Mucosa of rectum (tissue), 2 donors: ENCODE measurements around the gene PDGFC.

Experiments used
- H3K27ac ChIP-seq, 2 donors: one replicate each; pipeline ENCODE4 v1.7.0; 2013; ENCODE audit warnings: inconsistent platforms in 2 of 2, low read depth in 2 of 2, low read length in 2 of 2
- H3K27me3 ChIP-seq, 2 donors: one replicate each; pipeline ENCODE4 v1.7.0; 2013; ENCODE audit warnings: low read length in 2 of 2; ENCODE audit not compliant: control insufficient read depth in 2 of 2, insufficient read depth in 2 of 2
- H3K36me3 ChIP-seq, 2 donors: one replicate each; pipeline ENCODE4 v1.7.0; 2013; ENCODE audit warnings: low read length in 2 of 2; ENCODE audit not compliant: control insufficient read depth in 2 of 2, insufficient read depth in 2 of 2
- H3K4me1 ChIP-seq, 2 donors: one replicate each; pipeline ENCODE4 v1.7.0; 2013; ENCODE audit warnings: low read length in 2 of 2, mild to moderate bottlenecking in 1 of 2; ENCODE audit not compliant: control insufficient read depth in 2 of 2, insufficient read depth in 2 of 2
- H3K4me3 ChIP-seq, 2 donors: one replicate each; pipeline ENCODE4 v1.7.0; 2013; ENCODE audit warnings: low read length in 2 of 2
- H3K9ac ChIP-seq, 2 donors: one replicate each; pipeline ENCODE4 v1.7.0; 2013; ENCODE audit warnings: low read length in 2 of 2, low read depth in 1 of 2, mild to moderate bottlenecking in 1 of 2
- H3K9me3 ChIP-seq, 2 donors: one replicate each; pipeline ENCODE4 v1.7.0; 2013; ENCODE audit warnings: low read length in 2 of 2; ENCODE audit not compliant: control insufficient read depth in 2 of 2
- donor health status: healthy.
- donor health status: Normal muscosa, but diverticular disease.

The PDGFC gene

GRCh38 chr4:156764145-156764544 lies 207.5 kb downstream of the PDGFC start:
- Histone ChIP-seq H3K4me1 (no peaks in the 10 kb centered on the region), H3K27me3 (no peaks in the 10 kb centered on the region), H3K27ac (no peak overlapping the region), H3K9ac (no peak overlapping the region), H3K9me3 (no peaks in the 10 kb centered on the region), H3K4me3 (no peak overlapping the region), H3K36me3 (no peaks in the 10 kb centered on the region)

- no peaks in the 10 kb centered on the region for H3K27me3 ChIP-seq
- no peak overlapping the region for H3K27ac ChIP-seq
- H3K4me1 ChIP-seq, result no peaks in the 10 kb centered on the region
- no peaks in the 10 kb centered on the region for H3K36me3 ChIP-seq
- H3K9ac ChIP-seq, result no peak overlapping the region
- H3K9me3 ChIP-seq, result no peaks in the 10 kb centered on the region
- no peak overlapping the region for H3K4me3 ChIP-seq
These were observed 208.1 kb downstream of the PDGFC start for GRCh38 chr4:156763511-156763910.

- H3K36me3 ChIP-seq, result no peaks in the 10 kb centered on the region
These were observed 208.7 kb downstream of the PDGFC start for GRCh38 chr4:156762851-156763250.

GRCh38 chr4:156756118-156756517 lies 215.5 kb downstream of the PDGFC start:
- no peak overlapping the region for H3K9ac ChIP-seq
- H3K9me3 ChIP-seq, result no peaks in the 10 kb centered on the region
- no peak overlapping the region for H3K4me3 ChIP-seq
- H3K4me1 ChIP-seq, result no peaks in the 10 kb centered on the region
- H3K36me3 ChIP-seq, result no peaks in the 10 kb centered on the region
- H3K27me3 ChIP-seq, result no peaks in the 10 kb centered on the region
- H3K27ac ChIP-seq, result no peak overlapping the region

More at GRCh38 chr4:156762851-156763250, 208.7 kb downstream of the PDGFC start:
- no peaks in the 10 kb centered on the region for H3K27me3 ChIP-seq
- no peak overlapping the region for H3K9ac ChIP-seq
- H3K4me3 ChIP-seq, result no peak overlapping the region
- no peak overlapping the region for H3K27ac ChIP-seq
- H3K4me1 ChIP-seq, result no peaks in the 10 kb centered on the region
- H3K9me3 ChIP-seq, result no peaks in the 10 kb centered on the region

- Histone ChIP-seq H3K27ac (no peak overlapping the region), H3K9ac (no peak overlapping the region), H3K36me3 (no peaks in the 10 kb centered on the region), H3K27me3 (no peaks in the 10 kb centered on the region), H3K4me1 (no peaks in the 10 kb centered on the region), H3K9me3 (no peaks in the 10 kb centered on the region), H3K4me3 (no peak overlapping the region)
These were observed 216.6 kb downstream of the PDGFC start for GRCh38 chr4:156754832-156755570.

GRCh38 chr4:156751486-156751885 lies 220.1 kb downstream of the PDGFC start:
- Histone ChIP-seq H3K4me3 (no peak overlapping the region), H3K27ac (no peak overlapping the region), H3K27me3 (no peaks in the 10 kb centered on the region), H3K9me3 (no peaks in the 10 kb centered on the region), H3K36me3 (no peaks in the 10 kb centered on the region), H3K4me1 (no peaks in the 10 kb centered on the region), H3K9ac (no peak overlapping the region)

GRCh38 chr4:156749426-156750403 lies 221.9 kb downstream of the PDGFC start:
- Histone ChIP-seq H3K9me3 (no peaks in the 10 kb centered on the region), H3K4me1 (no peaks in the 10 kb centered on the region), H3K9ac (no peak overlapping the region), H3K36me3 (no peaks in the 10 kb centered on the region), H3K27me3 (no peaks in the 10 kb centered on the region), H3K4me3 (no peak overlapping the region), H3K27ac (no peak overlapping the region)

GRCh38 chr4:156746111-156746510 lies 225.5 kb downstream of the PDGFC start:
- Histone ChIP-seq H3K27me3 (no peaks in the 10 kb centered on the region), H3K27ac (no peak overlapping the region), H3K36me3 (no peaks in the 10 kb centered on the region), H3K9ac (no peak overlapping the region), H3K9me3 (no peaks in the 10 kb centered on the region), H3K4me3 (no peak overlapping the region), H3K4me1 (no peaks in the 10 kb centered on the region)

- Histone ChIP-seq H3K36me3 (no peaks in the 10 kb centered on the region), H3K27me3 (no peaks in the 10 kb centered on the region), H3K4me3 (no peak overlapping the region), H3K27ac (no peak overlapping the region), H3K4me1 (no peaks in the 10 kb centered on the region), H3K9me3 (no peaks in the 10 kb centered on the region), H3K9ac (no peak overlapping the region)
These were observed 232.8 kb downstream of the PDGFC start for GRCh38 chr4:156738766-156739165.
